GM19238 (cell line): ENCODE measurements around the gene CSAD.
"Not testable (repeated sequence)": the region's sequence is repeated elsewhere in the genome, so short reads cannot be mapped to it uniquely, and the experiment has no call there.

Experiments used
- DNase-seq: peaks from one replicate; pipeline ENCODE4 v3.0.0; 2011; ENCODE audit warnings: low spot score; ENCODE audit not compliant: insufficient read length

Gene CSAD

GRCh38 chr12:53218551-53219291 lies 38.0 kb upstream of the CSAD start:
- no peak for DNase-seq

- DNase-seq = no peak
These were observed 37.2 kb upstream of the CSAD start for GRCh38 chr12:53217931-53218307.

- DNase-seq = no peak
These were observed 36.6 kb upstream of the CSAD start for GRCh38 chr12:53217051-53217930.

- DNase-seq = no peak
These were observed 34.8 kb upstream of the CSAD start for GRCh38 chr12:53215497-53215896.

GRCh38 chr12:53214687-53215455 lies 34.1 kb upstream of the CSAD start:
- DNase-seq = no peak

- no peak for DNase-seq
These were observed 33.5 kb upstream of the CSAD start for GRCh38 chr12:53214221-53214620.

- DNase-seq = peak; percentile 82
These were observed 32.6 kb upstream of the CSAD start for GRCh38 chr12:53213348-53213747.

- no peak for DNase-seq
These were observed 32.2 kb upstream of the CSAD start for GRCh38 chr12:53212931-53213330.

GRCh38 chr12:53211476-53212381 lies 31.0 kb upstream of the CSAD start:
- no peak for DNase-seq

GRCh38 chr12:53210843-53211242 lies 30.1 kb upstream of the CSAD start:
- no peak for DNase-seq

GRCh38 chr12:53208877-53209463 lies 28.2 kb upstream of the CSAD start:
- DNase-seq = peak; percentile 71

GRCh38 chr12:53208435-53208834 lies 27.7 kb upstream of the CSAD start:
- DNase-seq = no peak

GRCh38 chr12:53207042-53207441 lies 26.3 kb upstream of the CSAD start, which contains the start of gene ITGB7:
TSS of gene ITGB7 (minus strand) at chr12:53207251. CDS start at chr12:53200443, 6,808 bp downstream.
- peak; percentile 74 for DNase-seq

GRCh38 chr12:53205747-53206419 lies 25.2 kb upstream of the CSAD start:
- DNase-seq = peak; percentile 73

- DNase-seq = no peak
These were observed 23.6 kb upstream of the CSAD start for GRCh38 chr12:53204351-53204750.

- DNase-seq = not testable (repeated sequence)
These were observed 21.6 kb upstream of the CSAD start for GRCh38 chr12:53202316-53202715.

- no peak for DNase-seq
These were observed 20.9 kb upstream of the CSAD start for GRCh38 chr12:53201639-53202038.

- no peak for DNase-seq
These were observed 20.4 kb upstream of the CSAD start for GRCh38 chr12:53201177-53201541.

- DNase-seq = peak; percentile 73
These were observed 19.9 kb upstream of the CSAD start for GRCh38 chr12:53200458-53201176.
